Endothelial cell of umbilical vein (primary cell): ENCODE measurements around the gene SSR1. TPM values are rescaled to one million over a fixed set of nuclear protein-coding genes. Genes with fewer than 3 reads are reported as not detected.

Experiments
- BruUV-seq: library from RNA; stranded (reverse); fragments of 400-500 nt; replicated peaks from 2 replicates; lab custom pipeline; 2021; lab: Mats Ljungman, UMichigan
- CTCF ChIA-PET: fragments of 300-600, 350-600 bp; sonication (Branson Sonifier 250); formaldehyde crosslinking; loops from one replicate; lab custom pipeline; 2021; ENCODE audit warnings: antibody characterized with exemption, inconsistent platforms; lab: Charles Lee
- POLR2A ChIA-PET: fragments of 300-600, 350-600 bp; sonication (Branson Sonifier 250); formaldehyde crosslinking; loops from one replicate; lab custom pipeline; 2021; ENCODE audit warnings: antibody characterized with exemption, inconsistent platforms; lab: Charles Lee
- DNase-seq: peaks from one replicate; pipeline ENCODE4 v3.0.0-alpha.2; 2011; ENCODE audit warnings: low read depth, low spot score
- FAIRE-seq: peaks from 2 replicates; lab custom pipeline; 2011; peaks lifted over from hg19 to GRCh38; lab: Jason Lieb, UNC
- H2AFZ ChIP-seq: 2 replicates; pipeline ENCODE4 v1.6.0; 2012; ENCODE audit warnings: low read depth, low read length, control low read depth, inconsistent platforms
- H3K27ac ChIP-seq: 2 replicates; pipeline ENCODE4 v1.5.1; 2011; ENCODE audit warnings: low read depth, mild to moderate bottlenecking, control low read depth, low read length, moderate library complexity; ENCODE audit not compliant: insufficient read depth
- H3K27me3 ChIP-seq, 2 experiments: 2 replicates each; pipeline versions ENCODE4 v1.6.0 to v1.6.1; 2011; ENCODE audit warnings: low read length in 2 of 2, mixed read lengths in 1 of 2; ENCODE audit not compliant: control insufficient read depth in 2 of 2, insufficient read depth in 2 of 2
- H3K36me3 ChIP-seq, 2 experiments: 2 replicates in 1 of 2; 3 replicates in 1 of 2; pipeline ENCODE4 v1.5.1; 2011; ENCODE audit warnings: low read length in 2 of 2, mild to moderate bottlenecking in 1 of 2, moderate library complexity in 1 of 2; ENCODE audit not compliant: control insufficient read depth in 2 of 2, insufficient read depth in 2 of 2; ENCODE audit errors: extremely low read depth in 1 of 2
- H3K4me1 ChIP-seq: 3 replicates; pipeline ENCODE4 v1.5.1; 2011; ENCODE audit warnings: mild to moderate bottlenecking, low read length; ENCODE audit not compliant: control insufficient read depth, insufficient read depth; ENCODE audit errors: extremely low read depth
- H3K4me2 ChIP-seq: 2 replicates; pipeline ENCODE4 v1.6.1; 2011; ENCODE audit warnings: low read length, control low read depth, mixed read lengths; ENCODE audit not compliant: insufficient read depth
- H3K4me3 ChIP-seq, 3 experiments: fragments of 200-600 bp in 1 of 3; sonication (generic), shearing (Covaris generic) in 1 of 3; replicated peaks in 1 of 3; 2 replicates each; pipeline ENCODE4 v1.5.1; 2011 to 2016; ENCODE audit warnings: control low read depth in 3 of 3, low read length in 3 of 3, mild to moderate bottlenecking in 2 of 3, inconsistent platforms in 1 of 3, low read depth in 1 of 3, moderate library complexity in 1 of 3; ENCODE audit not compliant: insufficient read depth in 1 of 3
- H3K79me2 ChIP-seq: 2 replicates; pipeline ENCODE4 v1.6.0; 2012; ENCODE audit warnings: low read length, inconsistent platforms; ENCODE audit not compliant: control insufficient read depth, insufficient read depth
- H3K9ac ChIP-seq: replicated peaks from 2 replicates; pipeline ENCODE3; 2011; ENCODE audit warnings: low read length, control low read depth; ENCODE audit not compliant: insufficient read depth; ENCODE audit errors: extremely low read depth
- H3K9me1 ChIP-seq: replicated peaks from 3 replicates; pipeline ENCODE4 v1.6.0; 2011; ENCODE audit warnings: mild to moderate bottlenecking, low read length; ENCODE audit not compliant: control insufficient read depth, insufficient read depth; ENCODE audit errors: extremely low read depth
- H3K9me3 ChIP-seq: replicated peaks from 2 replicates; pipeline ENCODE4 v1.5.1; 2012; ENCODE audit warnings: low read length, inconsistent platforms; ENCODE audit not compliant: control insufficient read depth, insufficient read depth
- H4K20me1 ChIP-seq: replicated peaks from 2 replicates; pipeline ENCODE3; 2011; ENCODE audit warnings: mild to moderate bottlenecking, low read length; ENCODE audit not compliant: control insufficient read depth, insufficient read depth; ENCODE audit errors: extremely low read depth
- EZH2 ChIP-seq: IDR thresholded peaks from 2 replicates; pipeline ENCODE4 v1.6.1; 2012; ENCODE audit warnings: borderline replicate concordance, low read depth, mild to moderate bottlenecking, moderate library complexity, low read length, inconsistent platforms; ENCODE audit not compliant: severe bottlenecking
- FOS ChIP-seq: IDR thresholded peaks from 2 replicates; pipeline ENCODE4 v1.6.1; 2011; ENCODE audit warnings: mild to moderate bottlenecking, low read length, moderate library complexity, borderline replicate concordance; ENCODE audit not compliant: insufficient read depth
- GATA2 ChIP-seq: IDR thresholded peaks from 2 replicates; pipeline ENCODE4 v1.7.0; 2011; ENCODE audit warnings: low read depth, mild to moderate bottlenecking, moderate library complexity, mixed read lengths, low read length; ENCODE audit not compliant: insufficient read length, insufficient read depth
- JUN ChIP-seq: IDR thresholded peaks from 2 replicates; pipeline ENCODE4 v1.6.1; 2011; ENCODE audit warnings: borderline replicate concordance, low read depth; ENCODE audit not compliant: insufficient read length, insufficient read depth
- MYC ChIP-seq: IDR thresholded peaks from one replicate; pipeline ENCODE4 v1.6.1; 2011; ENCODE audit warnings: mild to moderate bottlenecking, low read depth, low read length
- POLR2A ChIP-seq: IDR thresholded peaks from 2 replicates; pipeline ENCODE4 v1.6.1; 2012; ENCODE audit warnings: low read depth, mild to moderate bottlenecking, control low read depth, low read length
- POLR2AphosphoS5 ChIP-seq: IDR thresholded peaks from 2 replicates; pipeline ENCODE4 v1.6.1; 2012; ENCODE audit warnings: low read depth, mild to moderate bottlenecking, control low read depth, low read length, moderate library complexity; ENCODE audit not compliant: insufficient read depth
- dilution Hi-C: fragments of 300-500 bp; cut with MboI; formaldehyde crosslinking; loops from one replicate; pipeline ENCODE4 v1.15.0; 2019; ENCODE audit warnings: low sequenced_read_pairs; ENCODE audit not compliant: extremely low pct_ligation_motif_present
- intact Hi-C: fragments of 100-400 bp; cut with micrococcal nuclease; formaldehyde crosslinking; loops from one replicate; pipeline ENCODE4 v1.10.0; 2022
- polyA plus RNA-seq, 4 experiments: library from polyadenylated mRNA; depleted of rRNA in 3 of 4; stranded (reverse) in 3 of 4; unstranded in 1 of 4; fragments of >200 nt; gene quantifications; 2 replicates each; pipeline versions ENCODE4 v1.2.1 to v1.2.3, GENCODE V29; 2011 to 2012; ENCODE audit warnings: missing spikeins in 1 of 4
- total RNA-seq: library from RNA; stranded (reverse); gene quantifications from 2 replicates; pipeline ENCODE4 v1.2.3, GENCODE V29; 2021
- TF ChIP-seq, protein P1 (sequence below), 2 donors: IDR thresholded peaks; 1 replicate in 1 of 2; 2 replicates in 1 of 2; pipeline ENCODE4 v1.5.1; 2011; ENCODE audit warnings: low read length in 2 of 2, mild to moderate bottlenecking in 2 of 2, moderate library complexity in 2 of 2, control low read depth in 1 of 2, inconsistent platforms in 1 of 2, low read depth in 1 of 2; ENCODE audit not compliant: insufficient read depth in 1 of 2; ENCODE audit errors: extremely low read depth in 1 of 2
- TF ChIP-seq, protein P2 (sequence below): IDR thresholded peaks from 2 replicates; pipeline ENCODE4 v1.6.1; 2011; ENCODE audit not compliant: insufficient read depth, insufficient read length

Gene SSR1
- total and polyA plus RNA-seq, 2 donors (not counting 3 experiments of a cell fraction or from before 2014, with no cell fraction given) = 70.7 to 187 TPM

DNA sequence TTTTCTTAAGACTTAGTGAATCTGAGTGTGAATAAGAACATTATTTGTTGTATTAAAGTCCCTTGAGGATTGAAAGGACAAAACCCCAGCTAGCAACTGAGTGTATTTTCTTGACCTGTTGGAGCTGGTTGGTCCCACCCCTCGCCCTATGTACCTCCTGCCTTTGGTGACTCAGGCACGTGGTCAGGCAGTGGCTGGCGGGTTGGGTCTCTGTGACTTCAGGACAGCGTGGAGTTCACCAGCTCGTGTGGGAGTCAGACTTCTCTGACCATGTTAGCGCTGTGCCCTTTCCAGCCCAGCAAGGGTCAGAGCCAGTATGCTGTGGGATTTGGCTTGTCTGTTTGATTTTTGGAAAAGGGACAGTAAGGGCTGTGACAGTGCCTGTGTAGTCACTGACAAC is 93.7 kb downstream of the SSR1 start:
- Histone ChIP-seq H3K4me3 (no peak overlapping the region), H3K9me1 (no peaks in the 10 kb centered on the region), H3K4me1 (peaks cover 6% of the 10 kb centered on the region), H3K79me2 (no peaks in the 10 kb centered on the region), H4K20me1 (no peaks in the 10 kb centered on the region), H3K27ac (no peak overlapping the region), H3K4me2 (no peak overlapping the region), H3K9ac (no peak overlapping the region), H2AFZ (no peak overlapping the region), H3K9me3 (no peaks in the 10 kb centered on the region), H3K27me3 (no peaks in the 10 kb centered on the region), H3K36me3 (peaks cover 0 to 19% of the 10 kb centered on the region in 2 experiments)
- POLR2A ChIA-PET = no interaction called here
- no peak for TF ChIP-seq GATA2
- TF ChIP-seq, protein P1, sequence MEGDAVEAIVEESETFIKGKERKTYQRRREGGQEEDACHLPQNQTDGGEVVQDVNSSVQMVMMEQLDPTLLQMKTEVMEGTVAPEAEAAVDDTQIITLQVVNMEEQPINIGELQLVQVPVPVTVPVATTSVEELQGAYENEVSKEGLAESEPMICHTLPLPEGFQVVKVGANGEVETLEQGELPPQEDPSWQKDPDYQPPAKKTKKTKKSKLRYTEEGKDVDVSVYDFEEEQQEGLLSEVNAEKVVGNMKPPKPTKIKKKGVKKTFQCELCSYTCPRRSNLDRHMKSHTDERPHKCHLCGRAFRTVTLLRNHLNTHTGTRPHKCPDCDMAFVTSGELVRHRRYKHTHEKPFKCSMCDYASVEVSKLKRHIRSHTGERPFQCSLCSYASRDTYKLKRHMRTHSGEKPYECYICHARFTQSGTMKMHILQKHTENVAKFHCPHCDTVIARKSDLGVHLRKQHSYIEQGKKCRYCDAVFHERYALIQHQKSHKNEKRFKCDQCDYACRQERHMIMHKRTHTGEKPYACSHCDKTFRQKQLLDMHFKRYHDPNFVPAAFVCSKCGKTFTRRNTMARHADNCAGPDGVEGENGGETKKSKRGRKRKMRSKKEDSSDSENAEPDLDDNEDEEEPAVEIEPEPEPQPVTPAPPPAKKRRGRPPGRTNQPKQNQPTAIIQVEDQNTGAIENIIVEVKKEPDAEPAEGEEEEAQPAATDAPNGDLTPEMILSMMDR (IDR thresholded peaks at IDR 0.05; ENCODE audit: extremely low read depth in 1 of 2, insufficient read depth in 1 of 2, low read depth in 1 of 2, low read length in 2 of 2) = no peak
- no peak for TF ChIP-seq POLR2AphosphoS5
- TF ChIP-seq, protein P2, sequence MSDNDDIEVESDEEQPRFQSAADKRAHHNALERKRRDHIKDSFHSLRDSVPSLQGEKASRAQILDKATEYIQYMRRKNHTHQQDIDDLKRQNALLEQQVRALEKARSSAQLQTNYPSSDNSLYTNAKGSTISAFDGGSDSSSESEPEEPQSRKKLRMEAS = no peak
- no peak for DNase-seq
- FAIRE-seq = no peak
- intact Hi-C loops (no loop called here), dilution Hi-C loops (no loop called here)
- no TSS peak for BruUV-seq
- CTCF ChIA-PET = no interaction called here

DNA sequence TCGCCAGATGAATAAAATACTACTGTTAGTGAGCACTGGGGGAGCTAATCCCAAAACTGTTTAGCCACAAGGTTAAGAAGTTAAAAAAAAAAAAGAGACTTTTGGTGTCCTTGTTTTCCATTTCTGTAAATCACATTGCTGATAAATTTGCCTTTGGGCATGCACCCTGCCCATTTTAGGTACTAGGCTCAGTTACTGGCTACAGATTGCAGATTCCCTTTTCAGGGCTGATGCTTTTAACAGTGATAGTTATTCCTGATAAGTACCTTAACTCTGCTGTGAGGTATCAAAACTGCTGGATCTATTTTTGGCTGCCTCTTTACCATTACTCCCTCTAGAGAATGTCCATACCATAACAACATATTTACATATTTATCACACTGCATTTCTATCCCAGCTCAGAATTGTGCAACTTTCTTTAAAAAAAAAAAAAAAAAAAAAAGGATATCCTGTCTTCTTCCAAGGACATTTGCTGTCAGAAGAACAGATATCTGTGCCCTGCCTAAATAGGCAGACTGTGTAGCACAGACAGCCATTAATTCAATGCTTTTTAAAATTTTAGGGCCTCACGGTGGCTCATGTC is 94.5 kb downstream of the SSR1 start:
- Histone ChIP-seq H3K36me3 (peaks cover 0 to 27% of the 10 kb centered on the region in 2 experiments), H3K4me2 (no peak overlapping the region), H3K4me3 (no peak overlapping the region), H2AFZ (no peak overlapping the region), H3K27me3 (no peaks in the 10 kb centered on the region), H3K9ac (no peak overlapping the region), H3K4me1 (peaks cover 6% of the 10 kb centered on the region), H3K79me2 (no peaks in the 10 kb centered on the region), H3K9me1 (no peaks in the 10 kb centered on the region), H3K27ac (no peak overlapping the region), H4K20me1 (no peaks in the 10 kb centered on the region), H3K9me3 (no peaks in the 10 kb centered on the region)
- TF ChIP-seq EZH2 (no peak), POLR2A (no peak), POLR2AphosphoS5 (no peak), MYC (no peak), FOS (no peak), GATA2 (no peak), JUN (no peak)
- TF ChIP-seq, protein P1 (IDR thresholded peaks at IDR 0.05; ENCODE audit: extremely low read depth in 1 of 2, insufficient read depth in 1 of 2, low read depth in 1 of 2, low read length in 2 of 2) = no peak
- TF ChIP-seq, protein P2 = no peak
- POLR2A ChIA-PET = no interaction called here
- FAIRE-seq (no peak), DNase-seq (no peak)
- intact Hi-C loops (no loop called here), dilution Hi-C loops (no loop called here)
- CTCF ChIA-PET = interaction anchor here (0.6 to 1.0 kb wide), 4 partner anchors 20 to 522 kb away, joined by 3 to 4 read pairs (median 4); no protein-coding TSS in a partner anchor
- no TSS peak for BruUV-seq
